Stimulated activated CD8-positive, alpha-beta memory T cell treated with anti-CD3 and anti-CD28 coated beads, Interleukin-4, amount 100 ng/mL, for 24 hours (primary cell): ENCODE results near the gene UBE2C.

ENCODE experiments used
- DNase-seq: peaks from one replicate; pipeline ENCODE4 v3.0.0-alpha.2; 2020; ENCODE audit warnings: low read depth

UBE2C gene

DNA sequence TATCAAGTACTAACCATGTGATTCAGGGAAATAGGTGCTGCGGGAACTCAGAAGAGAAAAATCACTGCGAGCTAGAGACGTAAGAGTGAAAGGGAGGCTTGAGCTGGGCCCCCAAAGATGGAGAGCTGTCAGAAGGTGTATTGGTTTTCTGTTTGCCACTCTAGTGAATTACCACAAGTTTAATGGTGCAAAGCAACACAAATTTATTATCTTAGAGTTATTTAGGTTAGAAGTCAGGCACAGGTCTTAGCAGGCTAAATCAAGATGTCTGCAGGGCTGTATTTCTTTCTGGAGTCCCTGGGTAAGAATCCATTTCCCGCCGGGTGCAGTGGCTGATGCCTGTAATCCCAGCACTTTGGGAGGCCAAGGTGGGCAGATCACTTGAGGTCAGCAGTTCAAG, 47.5 kb downstream of the UBE2C start:
- DNase-seq = no peak

GRCh38 chr20:45860560-45861220, 48.2 kb downstream of the UBE2C start:
- DNase-seq = no peak

GRCh38 chr20:45861221-45862075, 49.0 kb downstream of the UBE2C start:
- no peak for DNase-seq

GRCh38 chr20:45863543-45864470, 51.4 kb downstream of the UBE2C start:
- DNase-seq = no peak

DNA sequence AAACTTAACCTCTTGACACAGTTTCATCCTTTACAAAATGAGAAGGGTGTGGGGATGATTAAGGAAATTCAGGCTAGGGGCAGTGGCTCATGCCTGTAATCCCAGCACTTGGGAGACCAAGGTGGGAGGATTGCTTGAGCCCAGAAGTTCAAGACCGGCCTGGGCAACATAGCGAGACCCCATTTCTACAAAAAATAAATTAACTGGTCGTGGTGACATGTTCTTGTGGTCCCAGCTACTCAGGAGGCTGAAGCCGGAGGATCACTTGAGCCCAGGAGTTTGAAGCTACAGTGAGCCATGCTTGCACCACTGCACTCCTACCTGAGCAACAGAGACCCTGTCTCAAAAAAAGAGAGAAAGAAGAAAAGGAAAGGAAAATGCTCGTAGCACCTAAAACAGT, 54.0 kb downstream of the UBE2C start:
- DNase-seq = no peak
